HTERT RPE-1 (cell line): ENCODE results near the gene ERG.

ENCODE experiments used
- in situ Hi-C: fragments of 300-500 bp; cut with MboI; formaldehyde crosslinking; loops from 4 replicates; pipeline ENCODE4 v1.14.3; 2020; ENCODE audit warnings: low sequenced_read_pairs

The ERG gene

GRCh38 chr21:38438462-38438893 lies 59.8 kb downstream of the ERG start:
- in situ Hi-C loops, result no loop called here

- in situ Hi-C loops, result no loop called here
These were observed 61.9 kb downstream of the ERG start for GRCh38 chr21:38436341-38436740.

- in situ Hi-C loops, result no loop called here
These were observed 63.3 kb downstream of the ERG start for GRCh38 chr21:38434913-38435533.

GRCh38 chr21:38433471-38433870 lies 64.8 kb downstream of the ERG start:
- in situ Hi-C loops, result no loop called here

GRCh38 chr21:38430401-38430984 lies 67.8 kb downstream of the ERG start:
- in situ Hi-C loops, result no loop called here

GRCh38 chr21:38429011-38429410 lies 69.3 kb downstream of the ERG start:
- in situ Hi-C loops, result no loop called here

- in situ Hi-C loops, result no loop called here
These were observed 70.1 kb downstream of the ERG start for GRCh38 chr21:38428211-38428610.

- in situ Hi-C loops, result no loop called here
These were observed 73.8 kb downstream of the ERG start for GRCh38 chr21:38424305-38425019.

- in situ Hi-C loops, result no loop called here
These were observed 76.2 kb downstream of the ERG start for GRCh38 chr21:38422082-38422481.

GRCh38 chr21:38420140-38420539 lies 78.1 kb downstream of the ERG start:
- in situ Hi-C loops, result no loop called here

GRCh38 chr21:38417726-38418125 lies 80.6 kb downstream of the ERG start:
- in situ Hi-C loops, result no loop called here

GRCh38 chr21:38416791-38417190 lies 81.5 kb downstream of the ERG start:
- in situ Hi-C loops, result no loop called here

- in situ Hi-C loops, result no loop called here
These were observed 84.2 kb downstream of the ERG start for GRCh38 chr21:38413958-38414548.

- in situ Hi-C loops, result no loop called here
These were observed 87.8 kb downstream of the ERG start for GRCh38 chr21:38410466-38410865.

GRCh38 chr21:38409907-38410306 lies 88.4 kb downstream of the ERG start:
- in situ Hi-C loops, result no loop called here

GRCh38 chr21:38404177-38404576 lies 94.1 kb downstream of the ERG start:
- in situ Hi-C loops, result no loop called here

GRCh38 chr21:38402795-38403194 lies 95.5 kb downstream of the ERG start:
- in situ Hi-C loops, result no loop called here

- in situ Hi-C loops, result no loop called here
These were observed 96.0 kb downstream of the ERG start for GRCh38 chr21:38402291-38402690.

- in situ Hi-C loops, result no loop called here
These were observed 96.9 kb downstream of the ERG start for GRCh38 chr21:38401191-38401926.

GRCh38 chr21:38400195-38400919 lies 97.9 kb downstream of the ERG start:
- in situ Hi-C loops, result no loop called here

GRCh38 chr21:38399103-38399502 lies 99.2 kb downstream of the ERG start:
- in situ Hi-C loops, result no loop called here
